Heart right ventricle (tissue), 16 donors: ENCODE data around the gene MMRN2. TPM values are rescaled to one million over a fixed set of nuclear protein-coding genes. Genes with fewer than 3 reads are reported as not detected.

Experiments used
- ATAC-seq, 8 donors: fragments of 200-7000 bp; cut with Tn5 transposase; one replicate each; pipeline ENCODE4 v1.9.1; 2020; ENCODE audit warnings: mild to moderate bottlenecking in 8 of 8, moderate library complexity in 8 of 8, moderate number of reproducible peaks in 1 of 8
- DNase-seq, 2 donors: peaks; one replicate each; pipeline ENCODE4 v3.0.0-alpha.2; 2020
- H3K27ac ChIP-seq, 10 donors: fragments of 200-600 bp; sonication (generic) in 2 of 10; one replicate each; pipeline versions ENCODE4 v1.5.0 to v1.8.0; 2020 to 2022; ENCODE audit warnings: mild to moderate bottlenecking in 3 of 10
- H3K27me3 ChIP-seq, 7 donors: fragments of 200-600 bp; one replicate each; pipeline ENCODE4 v1.8.0; 2021 to 2022; ENCODE audit warnings: mild to moderate bottlenecking in 2 of 7
- H3K36me3 ChIP-seq, 9 donors: fragments of 200-600 bp; sonication (generic) in 1 of 9; one replicate each; pipeline versions ENCODE4 v1.5.0 to v1.8.0; 2020 to 2022; ENCODE audit warnings: mild to moderate bottlenecking in 2 of 9
- H3K4me1 ChIP-seq, 9 donors: fragments of 200-600 bp; sonication (generic) in 1 of 9; one replicate each; pipeline versions ENCODE4 v1.5.0 to v1.8.0; 2020 to 2022; ENCODE audit warnings: mild to moderate bottlenecking in 4 of 9
- H3K4me3 ChIP-seq, 10 donors: fragments of 200-600 bp; sonication (generic) in 2 of 10; one replicate each; pipeline versions ENCODE4 v1.5.0 to v1.8.0; 2020 to 2022; ENCODE audit warnings: mild to moderate bottlenecking in 7 of 10, moderate library complexity in 2 of 10
- H3K9me3 ChIP-seq, 11 donors: fragments of 200-600 bp in 10 of 11; sonication (generic) in 2 of 11; one replicate each; pipeline versions ENCODE4 v1.5.0 to v1.8.0; 2013 to 2022; ENCODE audit warnings: mild to moderate bottlenecking in 2 of 11, control low read depth in 1 of 11, moderate library complexity in 1 of 11
- CTCF ChIP-seq, 9 donors: fragments of 200-600 bp; sonication (generic) in 2 of 9; IDR thresholded peaks; one replicate each; pipeline versions ENCODE4 v1.5.0 to v1.8.0; 2021 to 2022; ENCODE audit warnings: antibody characterized with exemption in 9 of 9, mild to moderate bottlenecking in 5 of 9, moderate library complexity in 1 of 9
- WGBS, 2 donors: extraction: QIAGEN DNeasy Blood & Tissue Kit; methylation state at CpG; one replicate each; pipeline ENCODE4 v1.1.7; 2013; ENCODE audit warnings: inconsistent platforms in 1 of 2; 5-methylcytosine and 5-hydroxymethylcytosine counted together
- intact Hi-C, 10 donors: fragments of 100-400 bp; cut with DNase I; formaldehyde crosslinking; loops; one replicate each; pipeline versions ENCODE4 v1.11.1 to v1.14.2; 2022
- polyA plus RNA-seq, 2 donors: library from polyadenylated mRNA; stranded (reverse); fragments of 200-250 nt; gene quantifications; one replicate each; pipeline ENCODE4 v1.2.3, GENCODE V29; 2013
- total RNA-seq, 10 donors: library from RNA; stranded (reverse); fragmentation: NEBNext Ultra II Directional in 3 of 10; extraction: Animal tissue kit (Norgen Biotek cat#: 25700) in 3 of 10; gene quantifications; one replicate each; pipeline versions ENCODE4 v1.2.1 to v1.2.4, GENCODE V29; 2021 to 2023
- donor health status: Arrhythmogenic right ventricular cardiomyopathy.
- donor health status: ischemic (EF 13 %, LVEDD 7.1; RV severe dilation, severe dysfunction).
- donor health status: healthy with polysubstance abuse.
- donor health status: DM: no; HTN: yes; CAD: no.
- donor health status: DM: no; HTN: no; CAD: no.
- donor health status: ischemic (EF 25% LVEDD 6.9; RV normal size, moderate dysfunction).
- donor health status: ischemic (EF 25% LVEDD 5.7; RV mildly dilated, moderate dysfunction).
- donor health status: healthy.
- donor health status: DM: yes; HTN: yes; CAD: no.
- donor health status: Ischemic cardiomyopathy.
- donor health status: ischemic (EF 35%, LVEDD 5.7; RV mildly dilated, moderate dysfunction).
- donor health status: nonischemic (EF 11% LVEDD 7.7; RV severe dilation, severe dysfunction).
- donor health status: DM: yes; HTN: yes; CAD: no.
- donor health status: PGD.
- donor health status: ischemic (EF 29% LVEDD 5.4; RV normal size, mild dysfunction).
- donor health status: nonischemic (EF 23%, LVEDD 6.1; RV moderate dilation, normal function).

Gene MMRN2
- total and polyA plus RNA-seq, 12 donors, result 22.5 to 43.2 (median 33.2) TPM

DNA sequence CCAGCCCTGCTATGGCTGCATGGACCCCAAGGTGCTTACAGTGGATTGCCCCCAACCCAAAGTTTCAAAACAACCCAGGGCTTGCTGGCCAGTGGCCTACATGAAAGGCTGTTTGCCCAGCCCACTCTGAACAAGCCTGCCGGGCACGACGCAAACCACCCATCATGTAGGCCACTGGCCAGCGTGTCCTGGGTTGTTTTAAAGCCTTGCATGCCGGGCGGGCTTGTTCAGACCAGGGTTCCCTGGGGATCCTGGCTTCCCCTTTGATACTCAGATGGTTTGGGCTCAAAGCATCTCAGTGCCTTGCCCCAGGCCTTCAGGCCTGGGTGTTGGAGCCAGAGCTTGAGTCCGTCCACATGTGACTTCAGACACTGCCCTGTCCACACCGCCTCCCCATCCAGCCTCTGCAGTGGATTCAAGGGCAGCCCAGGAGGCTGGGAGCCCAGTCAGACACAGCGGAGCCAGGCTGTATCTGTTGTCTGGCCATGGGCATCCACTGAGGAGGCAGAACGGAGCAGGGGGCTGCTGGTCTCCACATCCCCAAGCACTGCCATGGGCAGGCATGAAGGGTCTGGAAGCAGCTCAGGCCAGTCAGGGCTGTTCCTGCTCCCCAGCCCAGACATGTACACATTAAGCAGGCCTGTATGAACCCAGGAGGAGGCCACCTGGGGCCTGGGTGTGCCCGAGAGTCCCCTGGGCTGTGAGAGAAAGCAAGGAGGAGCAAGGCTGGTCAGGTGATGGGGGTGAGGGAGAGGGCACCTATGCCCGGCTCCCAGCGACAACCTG, 6.8 kb upstream of the MMRN2 start:
- peaks cover 0 to 8% (median 0%) of the 10 kb centered on the region in 9 donors for H3K36me3 ChIP-seq
- TF ChIP-seq CTCF (IDR thresholded peaks at IDR 0.05), result no peak
- intact Hi-C loops, result no loop called here
- WGBS, 2 donors, result 85 to 89% methylated on average over 11 to 13 of the region's 13 CpGs
- H3K27me3 ChIP-seq, result peaks cover 0 to 17% (median 0%) of the 10 kb centered on the region in 7 donors
- ATAC-seq (no peak), DNase-seq (no peak)
- no peaks in the 10 kb centered on the region for H3K9me3 ChIP-seq
- H3K27ac ChIP-seq, result no peak overlapping the region
- peaks cover 13 to 55% (median 46%) of the 10 kb centered on the region in 9 donors for H3K4me1 ChIP-seq
- no peak overlapping the region for H3K4me3 ChIP-seq

DNA sequence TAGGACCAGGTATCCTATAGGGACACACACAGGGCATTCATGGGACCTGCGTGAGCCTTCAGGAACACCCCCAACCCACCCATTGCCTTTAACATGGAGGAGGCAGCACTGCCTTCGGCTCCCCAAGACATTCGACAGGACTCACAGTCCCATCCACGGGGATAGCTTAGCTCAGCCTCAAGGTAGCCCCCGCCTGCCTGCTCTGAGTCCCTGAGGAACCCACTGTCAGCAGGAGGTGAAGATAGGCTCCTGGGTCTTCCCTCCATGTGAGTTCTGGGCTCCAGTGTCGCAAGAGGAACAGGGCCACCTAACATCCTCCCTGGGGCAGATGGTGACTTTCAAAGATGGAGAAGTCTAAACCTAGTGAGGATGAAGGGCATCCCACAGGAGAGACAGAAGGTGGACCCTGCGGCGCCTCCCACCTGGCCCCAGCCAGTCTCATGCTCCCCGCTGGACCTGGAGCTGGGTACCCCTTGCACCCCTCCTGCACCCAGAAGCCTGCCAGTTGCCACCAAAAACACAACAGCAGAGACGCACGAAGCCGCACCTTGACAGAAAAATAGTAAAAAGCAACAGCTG, 6.0 kb upstream of the MMRN2 start:
- Histone ChIP-seq H3K36me3 (peaks cover 0 to 8% (median 0%) of the 10 kb centered on the region in 9 donors), H3K27ac (no peak overlapping the region), H3K4me1 (peaks cover 20 to 55% (median 46%) of the 10 kb centered on the region in 9 donors), H3K9me3 (no peaks in the 10 kb centered on the region), H3K4me3 (no peak overlapping the region), H3K27me3 (peaks cover 0 to 9% (median 0%) of the 10 kb centered on the region in 7 donors)
- DNase-seq (no peak), ATAC-seq (no peak)
- TF ChIP-seq CTCF (IDR thresholded peaks at IDR 0.05), result no peak
- intact Hi-C loops, result loop anchor here in 1 of 10 donors (2.0 kb wide), 1 partner anchor 25 kb away; no protein-coding TSS in a partner anchor
- 92 to 96% methylated on average over 12 of the region's 12 CpGs for WGBS, 2 donors

DNA sequence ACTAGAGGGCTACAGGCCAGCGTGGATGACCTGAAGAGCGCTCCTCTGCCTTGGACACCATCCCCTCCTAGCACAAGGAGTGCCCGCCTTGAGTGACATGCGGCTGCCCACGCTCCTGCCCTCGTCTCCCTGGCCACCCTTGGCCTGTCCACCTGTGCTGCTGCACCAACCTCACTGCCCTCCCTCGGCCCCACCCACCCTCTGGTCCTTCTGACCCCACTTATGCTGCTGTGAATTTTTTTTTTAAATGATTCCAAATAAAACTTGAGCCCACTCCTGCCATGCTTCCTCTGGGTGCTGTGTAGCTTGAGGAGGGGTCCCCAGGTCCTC, 5.5 kb upstream of the MMRN2 start:
- no peaks in the 10 kb centered on the region for H3K9me3 ChIP-seq
- H3K36me3 ChIP-seq, result peaks cover 0 to 8% (median 0%) of the 10 kb centered on the region in 9 donors
- WGBS, 2 donors, result 97 to 98% methylated on average over 7 of the region's 7 CpGs
- DNase-seq (no peak), ATAC-seq (no peak)
- H3K27ac ChIP-seq, result no peak overlapping the region
- intact Hi-C loops, result loop anchor here in 1 of 10 donors (2.0 kb wide), 1 partner anchor 24 kb away; no protein-coding TSS in a partner anchor
- H3K4me3 ChIP-seq, result no peak overlapping the region
- H3K4me1 ChIP-seq, result peaks cover 20 to 55% (median 45%) of the 10 kb centered on the region in 9 donors
- peaks cover 0 to 4% (median 0%) of the 10 kb centered on the region in 7 donors for H3K27me3 ChIP-seq
- no peak for TF ChIP-seq CTCF (IDR thresholded peaks at IDR 0.05)

GRCh38 chr10:86962136-86962980, 4.9 kb upstream of the MMRN2 start:
- Histone ChIP-seq H3K4me1 (peaks cover 18 to 55% (median 45%) of the 10 kb centered on the region in 9 donors), H3K36me3 (peaks cover 0 to 8% (median 0%) of the 10 kb centered on the region in 9 donors), H3K27ac (no peak overlapping the region), H3K4me3 (no peak overlapping the region), H3K9me3 (no peaks in the 10 kb centered on the region), H3K27me3 (no peaks in the 10 kb centered on the region)
- ATAC-seq (no peak), DNase-seq (no peak)
- WGBS, 2 donors, result 93 to 94% methylated on average over 7 of the region's 7 CpGs
- TF ChIP-seq CTCF (IDR thresholded peaks at IDR 0.05), result no peak
- intact Hi-C loops, result loop anchor here in 1 of 10 donors (2.0 kb wide), 1 partner anchor 24 kb away; no protein-coding TSS in a partner anchor
